H9 (cell line): ENCODE measurements around the gene PPP2R5B. TPM values are rescaled to one million over a fixed set of nuclear protein-coding genes. Genes with fewer than 3 reads are reported as not detected.

Source experiments
- DNase-seq: peaks from one replicate; pipeline ENCODE4 v3.0.0-alpha.2; 2017
- H2AFZ ChIP-seq: one replicate; pipeline ENCODE4 v1.6.1; 2013; ENCODE audit warnings: mild to moderate bottlenecking, low read length, control low read depth, moderate library complexity
- H2AK5ac ChIP-seq: 2 replicates; pipeline ENCODE4 v1.6.1; 2013; ENCODE audit warnings: low read length, control low read depth, mixed read lengths; ENCODE audit not compliant: insufficient read length
- H2BK120ac ChIP-seq: one replicate; pipeline ENCODE4 v1.6.1; 2013; ENCODE audit warnings: low read depth, mild to moderate bottlenecking, low read length, control low read depth, inconsistent platforms; ENCODE audit not compliant: poor library complexity, severe bottlenecking
- H2BK12ac ChIP-seq: 2 replicates; pipeline ENCODE4 v1.6.1; 2013; ENCODE audit warnings: low read length, control low read depth, mixed read lengths, low read depth; ENCODE audit not compliant: insufficient read length
- H2BK15ac ChIP-seq: 2 replicates; pipeline ENCODE4 v1.6.1; 2013; ENCODE audit warnings: low read depth, low read length, control low read depth
- H2BK20ac ChIP-seq: one replicate; pipeline ENCODE4 v1.6.1; 2013; ENCODE audit warnings: low read depth, mild to moderate bottlenecking, low read length, control low read depth, inconsistent platforms; ENCODE audit not compliant: poor library complexity, severe bottlenecking
- H2BK5ac ChIP-seq: 2 replicates; pipeline ENCODE4 v1.6.1; 2013; ENCODE audit warnings: low read length, control low read depth, mixed read lengths; ENCODE audit not compliant: insufficient read length
- H3K14ac ChIP-seq: 2 replicates; pipeline ENCODE4 v1.6.1; 2013; ENCODE audit warnings: low read length, control low read depth; ENCODE audit not compliant: insufficient read depth
- H3K18ac ChIP-seq: 2 replicates; pipeline ENCODE4 v1.6.1; 2013; ENCODE audit warnings: low read depth, mild to moderate bottlenecking, mixed read lengths, low read length, control low read depth; ENCODE audit not compliant: insufficient read length
- H3K23ac ChIP-seq: 2 replicates; pipeline ENCODE4 v1.6.1; 2013; ENCODE audit warnings: low read length, control low read depth, mixed read lengths, low read depth; ENCODE audit not compliant: insufficient read length
- H3K23me2 ChIP-seq: 2 replicates; pipeline ENCODE4 v1.6.1; 2013; ENCODE audit warnings: low read depth, mild to moderate bottlenecking, mixed read lengths, low read length, control low read depth; ENCODE audit not compliant: insufficient read length, poor library complexity, severe bottlenecking
- H3K27ac ChIP-seq: 2 replicates; pipeline ENCODE4 v1.5.1; 2013; ENCODE audit warnings: low read length, control low read depth, mixed read lengths, low read depth; ENCODE audit not compliant: insufficient read length
- H3K27me3 ChIP-seq: 2 replicates; pipeline ENCODE4 v1.6.1; 2013; ENCODE audit warnings: low read length, control low read depth, inconsistent platforms; ENCODE audit not compliant: insufficient read depth
- H3K4ac ChIP-seq: 2 replicates; pipeline ENCODE4 v1.6.1; 2013; ENCODE audit warnings: low read depth, mild to moderate bottlenecking, control low read depth, inconsistent platforms, low read length, moderate library complexity
- H3K4me1 ChIP-seq: 2 replicates; pipeline ENCODE4 v1.6.1; 2013; ENCODE audit warnings: low read length, control low read depth, inconsistent platforms; ENCODE audit not compliant: insufficient read depth
- H3K4me2 ChIP-seq: 2 replicates; pipeline ENCODE4 v1.6.1; 2013; ENCODE audit warnings: low read length, control low read depth, mixed read lengths; ENCODE audit not compliant: insufficient read length, insufficient read depth
- H3K56ac ChIP-seq: 2 replicates; pipeline ENCODE4 v1.6.1; 2013; ENCODE audit warnings: low read depth, mild to moderate bottlenecking, mixed read lengths, low read length, control low read depth; ENCODE audit not compliant: insufficient read length
- H3K79me1 ChIP-seq: 2 replicates; pipeline ENCODE4 v1.6.1; 2013; ENCODE audit warnings: low read depth, mild to moderate bottlenecking, moderate library complexity, low read length, control low read depth, inconsistent platforms; ENCODE audit not compliant: insufficient read depth, poor library complexity, severe bottlenecking
- H3K79me2 ChIP-seq: 2 replicates; pipeline ENCODE4 v1.6.1; 2013; ENCODE audit warnings: low read length, control low read depth, inconsistent platforms; ENCODE audit not compliant: insufficient read depth
- H3K9ac ChIP-seq: 2 replicates; pipeline ENCODE4 v1.6.1; 2013; ENCODE audit warnings: low read length, control low read depth, mixed read lengths; ENCODE audit not compliant: insufficient read length; ENCODE audit errors: extremely low read depth
- H3K9me3 ChIP-seq: one replicate; pipeline ENCODE4 v1.6.1; 2013; ENCODE audit warnings: low read depth, low read length, inconsistent platforms; ENCODE audit not compliant: control insufficient read depth
- H3T11ph ChIP-seq: one replicate; pipeline ENCODE4 v1.6.1; 2013; ENCODE audit warnings: mild to moderate bottlenecking, low read length, control low read depth, inconsistent platforms
- H4K20me1 ChIP-seq: one replicate; pipeline ENCODE4 v1.6.1; 2013; ENCODE audit not compliant: control insufficient read depth, insufficient read length, insufficient read depth
- H4K5ac ChIP-seq: 2 replicates; pipeline ENCODE4 v1.6.1; 2013; ENCODE audit warnings: low read depth, mild to moderate bottlenecking, mixed read lengths, low read length, control low read depth; ENCODE audit not compliant: insufficient read length
- H4K8ac ChIP-seq: replicated peaks from 2 replicates; pipeline ENCODE4 v1.6.1; 2013; ENCODE audit warnings: low read length, control low read depth, mixed read lengths, low read depth; ENCODE audit not compliant: insufficient read length
- H4K91ac ChIP-seq: 2 replicates; pipeline ENCODE4 v1.6.1; 2013; ENCODE audit warnings: low read depth, mild to moderate bottlenecking, moderate library complexity, mixed read lengths, low read length, control low read depth; ENCODE audit not compliant: insufficient read length
- H3K27ac Mint-ChIP-seq, 3 experiments: 2 replicates in 2 of 3; 3 replicates in 1 of 3; pipeline ENCODE4 v1.8.0; 2020 to 2021; ENCODE audit warnings: mixed read lengths in 3 of 3, mild to moderate bottlenecking in 1 of 3, moderate library complexity in 1 of 3
- H3K27me3 Mint-ChIP-seq: 2 replicates; pipeline ENCODE4 v1.8.0; 2021; ENCODE audit warnings: low read depth, mild to moderate bottlenecking, moderate library complexity, mixed read lengths
- H3K36me3 Mint-ChIP-seq, 3 experiments: 2 replicates in 2 of 3; 3 replicates in 1 of 3; pipeline ENCODE4 v1.8.0; 2020 to 2021; ENCODE audit warnings: low read depth in 3 of 3, mixed read lengths in 3 of 3; ENCODE audit not compliant: insufficient read depth in 1 of 3
- H3K4me1 Mint-ChIP-seq, 2 experiments: 2 replicates each; pipeline ENCODE4 v1.8.0; 2020; ENCODE audit warnings: mixed read lengths in 2 of 2
- H3K4me3 Mint-ChIP-seq, 2 experiments: 2 replicates in 1 of 2; 3 replicates in 1 of 2; pipeline ENCODE4 v1.8.0; 2020 to 2021; ENCODE audit warnings: mild to moderate bottlenecking in 2 of 2, mixed read lengths in 2 of 2, moderate library complexity in 1 of 2
- H3K9me3 Mint-ChIP-seq, 2 experiments: 2 replicates in 1 of 2; 3 replicates in 1 of 2; pipeline ENCODE4 v1.8.0; 2020; ENCODE audit warnings: mild to moderate bottlenecking in 2 of 2, mixed read lengths in 2 of 2, moderate library complexity in 1 of 2
- CTCF ChIP-seq: fragments of 200-600 bp; sonication (generic); conservative IDR thresholded peaks from 3 replicates; pipeline ENCODE4 v1.8.0; 2021; ENCODE audit warnings: antibody characterized with exemption, mild to moderate bottlenecking
- WGBS: extraction: QIAGEN DNeasy Blood & Tissue Kit; methylation state at CpG from one replicate; pipeline ENCODE4 v1.1.7; 2013; ENCODE audit warnings: missing lambda C conversion rate, low lambda C conversion rate, mixed read lengths; ENCODE audit not compliant: insufficient read length; ENCODE audit errors: extremely low coverage; 5-methylcytosine and 5-hydroxymethylcytosine counted together
- total RNA-seq: library from RNA; stranded (reverse); gene quantifications from 2 replicates; pipeline ENCODE4 v1.2.1, GENCODE V29; 2021

Gene PPP2R5B
- total RNA-seq, 1 experiment from 2014 or later: 6.3 TPM

GRCh38 chr11:64916775-64917662, 7.5 kb upstream of the PPP2R5B start, which contains the start of gene ATG2A:
TSS of gene ATG2A (minus strand) at chr11:64917209. CDS start at chr11:64917135, 74 bp downstream.
- H2AK5ac ChIP-seq: no peak within 1 kb of the TSS
- no peak within 1 kb of the TSS for H2AFZ ChIP-seq
- no peak within 1 kb of the TSS for H3K56ac ChIP-seq
- peak within 1 kb of the TSS; percentile 99 for H3K9ac ChIP-seq
- Mint-ChIP-seq H3K36me3 (peaks cover 4 to 15% (median 6%) of the 10 kb centered on the region in 3 experiments; a peak in 6 of 7 replicates), H3K27me3 (no peaks in the 10 kb centered on the region), H3K4me1 (peaks cover 18 to 22% of the 10 kb centered on the region in 2 experiments), H3K4me3 (peak within 1 kb of the TSS; percentile 84 to 90), H3K27ac (peak within 1 kb of the TSS; percentile 92 to 97 (median 94)), H3K9me3 (no peaks in the 10 kb centered on the region)
- no peak within 1 kb of the TSS for H3T11ph ChIP-seq
- no peaks in the 10 kb centered on the region for H3K9me3 ChIP-seq
- H4K20me1 ChIP-seq: no peaks in the 10 kb centered on the region
- peak; percentile 99 for DNase-seq
- no peak within 1 kb of the TSS for H2BK120ac ChIP-seq
- H3K27ac ChIP-seq: no peak within 1 kb of the TSS
- H3K14ac ChIP-seq: peak within 1 kb of the TSS; percentile 83
- H3K4me1 ChIP-seq: no peaks in the 10 kb centered on the region
- WGBS: no CpG with 5 or more reads among the region's 57 CpGs
- TF ChIP-seq CTCF: no peak
- no peaks in the 10 kb centered on the region for H3K79me2 ChIP-seq
- H2BK5ac ChIP-seq: no peak within 1 kb of the TSS
- H3K4me2 ChIP-seq: peak within 1 kb of the TSS; percentile 98
- H2BK20ac ChIP-seq: no peak within 1 kb of the TSS
- no peak within 1 kb of the TSS for H4K5ac ChIP-seq
- H3K79me1 ChIP-seq: no peaks in the 10 kb centered on the region
- H2BK12ac ChIP-seq: no peak within 1 kb of the TSS
- no peaks in the 10 kb centered on the region for H3K27me3 ChIP-seq
- peak within 1 kb of the TSS; percentile 47 for H3K18ac ChIP-seq
- H3K4ac ChIP-seq: no peak within 1 kb of the TSS
- H3K23ac ChIP-seq: no peak within 1 kb of the TSS
- no peak within 1 kb of the TSS for H4K8ac ChIP-seq
- H3K23me2 ChIP-seq: peaks cover 10% of the 10 kb centered on the region
- no peak within 1 kb of the TSS for H2BK15ac ChIP-seq
- H4K91ac ChIP-seq: no peak within 1 kb of the TSS
